GM23338 (cell line): Measurements from ENCODE around the gene DHX34. TPM values are rescaled to one million over a fixed set of nuclear protein-coding genes. Genes with fewer than 3 reads are reported as not detected.
"Not testable (repeated sequence)": the region's sequence is repeated elsewhere in the genome, so short reads cannot be mapped to it uniquely, and the experiment has no call there.

ENCODE experiments used
- ATAC-seq: fragments of 200-7000 bp; cut with Tn5 transposase; 3 replicates; pipeline ENCODE4 v1.9.1; 2020
- DNase-seq: peaks from one replicate; pipeline ENCODE4 v3.0.0-alpha.2; 2015; ENCODE audit warnings: low spot score
- H2AFZ ChIP-seq: fragments of 200-600 bp; sonication (generic); 2 replicates; pipeline ENCODE4 v1.8.0; 2016; ENCODE audit warnings: antibody characterized with exemption, mild to moderate bottlenecking, moderate library complexity
- H3F3A ChIP-seq: fragments of 200-600 bp; sonication (generic); replicated peaks from 2 replicates; pipeline ENCODE4 v1.8.0; 2017; ENCODE audit warnings: antibody characterized with exemption, mixed run types, low read depth
- H3K27ac ChIP-seq: fragments of 200-600 bp; sonication (generic); 2 replicates; pipeline ENCODE4 v1.6.1; 2016; ENCODE audit warnings: low read depth
- H3K27me3 ChIP-seq: fragments of 200-600 bp; sonication (generic); 2 replicates; pipeline ENCODE4 v1.8.0; 2016; ENCODE audit warnings: mild to moderate bottlenecking, mixed run types, moderate library complexity; ENCODE audit not compliant: insufficient read depth
- H3K36me3 ChIP-seq: fragments of 200-600 bp; sonication (generic); 2 replicates; pipeline ENCODE4 v1.8.0; 2016; ENCODE audit warnings: mild to moderate bottlenecking; ENCODE audit not compliant: insufficient read depth
- H3K4me1 ChIP-seq: fragments of 200-600 bp; sonication (generic); 2 replicates; pipeline ENCODE4 v1.8.0; 2016; ENCODE audit warnings: mild to moderate bottlenecking, moderate library complexity; ENCODE audit not compliant: insufficient read depth
- H3K4me2 ChIP-seq: fragments of 200-600 bp; sonication (generic); 2 replicates; pipeline ENCODE4 v1.7.1; 2017; ENCODE audit warnings: mixed run types
- H3K4me3 ChIP-seq: fragments of 200-600 bp; sonication (generic); 2 replicates; pipeline ENCODE4 v1.6.1; 2016; ENCODE audit warnings: mixed run types
- H3K79me2 ChIP-seq: fragments of 200-600 bp; sonication (generic); replicated peaks from 2 replicates; pipeline ENCODE4 v1.8.0; 2017; ENCODE audit warnings: mild to moderate bottlenecking; ENCODE audit not compliant: insufficient read depth
- H3K9me2 ChIP-seq: fragments of 200-600 bp; sonication (generic); 2 replicates; pipeline ENCODE4 v1.8.0; 2017; ENCODE audit not compliant: insufficient read depth
- H4K20me1 ChIP-seq: fragments of 200-600 bp; sonication (generic); replicated peaks from 2 replicates; pipeline ENCODE4 v1.8.0; 2017; ENCODE audit warnings: mild to moderate bottlenecking; ENCODE audit not compliant: insufficient read depth
- H3K27ac Mint-ChIP-seq: 2 replicates; pipeline ENCODE4 v1.8.0; 2020; ENCODE audit warnings: inconsistent platforms, mild to moderate bottlenecking, moderate library complexity, mixed read lengths
- H3K27me3 Mint-ChIP-seq: 3 replicates; pipeline ENCODE4 v1.8.0; 2022; ENCODE audit warnings: low read depth, mild to moderate bottlenecking, moderate library complexity, mixed read lengths, inconsistent platforms; ENCODE audit not compliant: insufficient read depth, poor library complexity
- H3K36me3 Mint-ChIP-seq: 3 replicates; pipeline ENCODE4 v1.8.0; 2021; ENCODE audit warnings: low read depth, mild to moderate bottlenecking, inconsistent platforms, moderate library complexity, mixed read lengths
- H3K4me1 Mint-ChIP-seq: 3 replicates; pipeline ENCODE4 v1.8.0; 2020; ENCODE audit warnings: mild to moderate bottlenecking, inconsistent platforms, mixed read lengths
- H3K4me3 Mint-ChIP-seq: 3 replicates; pipeline ENCODE4 v1.8.0; 2021; ENCODE audit warnings: moderate library complexity, mild to moderate bottlenecking, inconsistent platforms, mixed read lengths
- H3K9me3 Mint-ChIP-seq: 3 replicates; pipeline ENCODE4 v1.8.0; 2020; ENCODE audit warnings: moderate library complexity, mild to moderate bottlenecking, inconsistent platforms, mixed read lengths
- CREB1 ChIP-seq: fragments of 250-450 bp; sonication (Bioruptor Pico); IDR thresholded peaks from 2 replicates; pipeline ENCODE4 v1.5.0; 2020; ENCODE audit warnings: low read depth, mild to moderate bottlenecking, moderate library complexity
- EZH2 ChIP-seq: fragments of 200-600 bp; sonication (generic); IDR thresholded peaks from one replicate; pipeline ENCODE4 v1.8.0; 2017; ENCODE audit warnings: antibody characterized with exemption, mild to moderate bottlenecking, low read depth; ENCODE audit not compliant: unreplicated experiment
- EZH2phosphoT487 ChIP-seq: fragments of 200-600 bp; sonication (generic); IDR thresholded peaks from one replicate; pipeline ENCODE4 v1.8.1; 2018; ENCODE audit warnings: antibody characterized with exemption; ENCODE audit not compliant: unreplicated experiment
- JUNB ChIP-seq: IDR thresholded peaks from one replicate; pipeline ENCODE4 v1.6.1; 2016; ENCODE audit warnings: antibody characterized with exemption; ENCODE audit not compliant: unreplicated experiment
- NANOG ChIP-seq: IDR thresholded peaks from 2 replicates; pipeline ENCODE4 v1.6.1; 2016; ENCODE audit warnings: antibody characterized with exemption, borderline replicate concordance
- ZNF331 ChIP-seq: fragments of 250-450 bp; sonication (Bioruptor Pico); IDR thresholded peaks from 2 replicates; pipeline ENCODE4 v1.5.0; 2020; ENCODE audit warnings: low read depth, mild to moderate bottlenecking, moderate library complexity
- polyA plus RNA-seq: library from polyadenylated mRNA; unstranded; fragments of >200 nt; fragmentation: Nextera tagmentation; extraction: Ambion mirVana; gene quantifications from 2 replicates; pipeline ENCODE4 v1.2.1, GENCODE V29; 2016
- total RNA-seq: library from RNA; depleted of rRNA; stranded (reverse); fragments of >200 nt; shearing (Covaris generic); gene quantifications from 2 replicates; pipeline ENCODE4 v1.2.3, GENCODE V29; 2014
- TF ChIP-seq, protein P1 (sequence below): fragments of 250-450 bp; sonication (Bioruptor Pico); IDR thresholded peaks from 2 replicates; pipeline ENCODE4 v1.5.0; 2020; ENCODE audit warnings: mild to moderate bottlenecking, moderate library complexity
- TF ChIP-seq, protein P2 (sequence below): IDR thresholded peaks from 2 replicates; pipeline ENCODE4 v1.6.1; 2016; ENCODE audit warnings: antibody characterized with exemption

The DHX34 gene
- total and polyA plus RNA-seq, 2 experiments from 2014 or later: 16.3 to 50.1 TPM

GRCh38 chr19:47411101-47411500 is 62.0 kb downstream of the DHX34 start (continued):
- TF ChIP-seq, protein P1, sequence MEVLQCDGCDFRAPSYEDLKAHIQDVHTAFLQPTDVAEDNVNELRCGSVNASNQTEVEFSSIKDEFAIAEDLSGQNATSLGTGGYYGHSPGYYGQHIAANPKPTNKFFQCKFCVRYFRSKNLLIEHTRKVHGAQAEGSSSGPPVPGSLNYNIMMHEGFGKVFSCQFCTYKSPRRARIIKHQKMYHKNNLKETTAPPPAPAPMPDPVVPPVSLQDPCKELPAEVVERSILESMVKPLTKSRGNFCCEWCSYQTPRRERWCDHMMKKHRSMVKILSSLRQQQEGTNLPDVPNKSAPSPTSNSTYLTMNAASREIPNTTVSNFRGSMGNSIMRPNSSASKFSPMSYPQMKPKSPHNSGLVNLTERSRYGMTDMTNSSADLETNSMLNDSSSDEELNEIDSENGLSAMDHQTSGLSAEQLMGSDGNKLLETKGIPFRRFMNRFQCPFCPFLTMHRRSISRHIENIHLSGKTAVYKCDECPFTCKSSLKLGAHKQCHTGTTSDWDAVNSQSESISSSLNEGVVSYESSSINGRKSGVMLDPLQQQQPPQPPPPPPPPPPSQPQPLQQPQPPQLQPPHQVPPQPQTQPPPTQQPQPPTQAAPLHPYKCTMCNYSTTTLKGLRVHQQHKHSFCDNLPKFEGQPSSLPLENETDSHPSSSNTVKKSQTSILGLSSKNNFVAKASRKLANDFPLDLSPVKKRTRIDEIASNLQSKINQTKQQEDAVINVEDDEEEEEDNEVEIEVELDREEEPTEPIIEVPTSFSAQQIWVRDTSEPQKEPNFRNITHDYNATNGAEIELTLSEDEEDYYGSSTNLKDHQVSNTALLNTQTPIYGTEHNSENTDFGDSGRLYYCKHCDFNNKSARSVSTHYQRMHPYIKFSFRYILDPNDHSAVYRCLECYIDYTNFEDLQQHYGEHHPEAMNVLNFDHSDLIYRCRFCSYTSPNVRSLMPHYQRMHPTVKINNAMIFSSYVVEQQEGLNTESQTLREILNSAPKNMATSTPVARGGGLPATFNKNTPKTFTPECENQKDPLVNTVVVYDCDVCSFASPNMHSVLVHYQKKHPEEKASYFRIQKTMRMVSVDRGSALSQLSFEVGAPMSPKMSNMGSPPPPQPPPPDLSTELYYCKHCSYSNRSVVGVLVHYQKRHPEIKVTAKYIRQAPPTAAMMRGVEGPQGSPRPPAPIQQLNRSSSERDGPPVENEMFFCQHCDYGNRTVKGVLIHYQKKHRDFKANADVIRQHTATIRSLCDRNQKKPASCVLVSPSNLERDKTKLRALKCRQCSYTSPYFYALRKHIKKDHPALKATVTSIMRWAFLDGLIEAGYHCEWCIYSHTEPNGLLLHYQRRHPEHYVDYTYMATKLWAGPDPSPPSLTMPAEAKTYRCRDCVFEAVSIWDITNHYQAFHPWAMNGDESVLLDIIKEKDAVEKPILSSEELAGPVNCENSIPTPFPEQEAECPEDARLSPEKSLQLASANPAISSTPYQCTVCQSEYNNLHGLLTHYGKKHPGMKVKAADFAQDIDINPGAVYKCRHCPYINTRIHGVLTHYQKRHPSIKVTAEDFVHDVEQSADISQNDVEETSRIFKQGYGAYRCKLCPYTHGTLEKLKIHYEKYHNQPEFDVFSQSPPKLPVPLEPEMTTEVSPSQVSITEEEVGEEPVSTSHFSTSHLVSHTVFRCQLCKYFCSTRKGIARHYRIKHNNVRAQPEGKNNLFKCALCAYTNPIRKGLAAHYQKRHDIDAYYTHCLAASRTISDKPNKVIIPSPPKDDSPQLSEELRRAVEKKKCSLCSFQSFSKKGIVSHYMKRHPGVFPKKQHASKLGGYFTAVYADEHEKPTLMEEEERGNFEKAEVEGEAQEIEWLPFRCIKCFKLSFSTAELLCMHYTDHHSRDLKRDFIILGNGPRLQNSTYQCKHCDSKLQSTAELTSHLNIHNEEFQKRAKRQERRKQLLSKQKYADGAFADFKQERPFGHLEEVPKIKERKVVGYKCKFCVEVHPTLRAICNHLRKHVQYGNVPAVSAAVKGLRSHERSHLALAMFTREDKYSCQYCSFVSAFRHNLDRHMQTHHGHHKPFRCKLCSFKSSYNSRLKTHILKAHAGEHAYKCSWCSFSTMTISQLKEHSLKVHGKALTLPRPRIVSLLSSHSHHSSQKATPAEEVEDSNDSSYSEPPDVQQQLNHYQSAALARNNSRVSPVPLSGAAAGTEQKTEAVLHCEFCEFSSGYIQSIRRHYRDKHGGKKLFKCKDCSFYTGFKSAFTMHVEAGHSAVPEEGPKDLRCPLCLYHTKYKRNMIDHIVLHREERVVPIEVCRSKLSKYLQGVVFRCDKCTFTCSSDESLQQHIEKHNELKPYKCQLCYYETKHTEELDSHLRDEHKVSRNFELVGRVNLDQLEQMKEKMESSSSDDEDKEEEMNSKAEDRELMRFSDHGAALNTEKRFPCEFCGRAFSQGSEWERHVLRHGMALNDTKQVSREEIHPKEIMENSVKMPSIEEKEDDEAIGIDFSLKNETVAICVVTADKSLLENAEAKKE: no peak
- TF ChIP-seq EZH2phosphoT487 (no peak), CREB1 (CRISPR knock-in tag) (no peak), NANOG (no peak), JUNB (no peak), EZH2 (no peak), ZNF331 (CRISPR knock-in tag) (no peak)
- TF ChIP-seq, protein P2, sequence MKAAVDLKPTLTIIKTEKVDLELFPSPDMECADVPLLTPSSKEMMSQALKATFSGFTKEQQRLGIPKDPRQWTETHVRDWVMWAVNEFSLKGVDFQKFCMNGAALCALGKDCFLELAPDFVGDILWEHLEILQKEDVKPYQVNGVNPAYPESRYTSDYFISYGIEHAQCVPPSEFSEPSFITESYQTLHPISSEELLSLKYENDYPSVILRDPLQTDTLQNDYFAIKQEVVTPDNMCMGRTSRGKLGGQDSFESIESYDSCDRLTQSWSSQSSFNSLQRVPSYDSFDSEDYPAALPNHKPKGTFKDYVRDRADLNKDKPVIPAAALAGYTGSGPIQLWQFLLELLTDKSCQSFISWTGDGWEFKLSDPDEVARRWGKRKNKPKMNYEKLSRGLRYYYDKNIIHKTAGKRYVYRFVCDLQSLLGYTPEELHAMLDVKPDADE: no peak

GRCh38 chr19:47411696-47412095 is 62.6 kb downstream of the DHX34 start:
- Mint-ChIP-seq H3K4me1 (peaks cover 14% of the 10 kb centered on the region), H3K27me3 (peaks cover 35% of the 10 kb centered on the region), H3K36me3 (peaks cover 16% of the 10 kb centered on the region)
- H3K4me3 ChIP-seq, H3K4me2 ChIP-seq, H3K9me3 Mint-ChIP-seq, H3K79me2 ChIP-seq, H2AFZ ChIP-seq, H3K36me3 ChIP-seq, H3K4me3 Mint-ChIP-seq, H3K27ac Mint-ChIP-seq, H3F3A ChIP-seq, ATAC-seq, H4K20me1 ChIP-seq, H3K4me1 ChIP-seq, DNase-seq, H3K9me2 ChIP-seq: not testable (repeated sequence)
- peaks cover 12% of the 10 kb centered on the region for H3K27me3 ChIP-seq
- peak overlapping the region; percentile 19; the same call in 1 of the 2 replicates for H3K27ac ChIP-seq
